Vagina (tissue), 2 donors: ENCODE data around the gene ASAP3. TPM values are rescaled to one million over a fixed set of nuclear protein-coding genes. Genes with fewer than 3 reads are reported as not detected.

Experiments
- DNase-seq, 2 donors: peaks; one replicate each; pipeline ENCODE4 v3.0.0-alpha.2; 2017; ENCODE audit errors: extremely low spot score in 2 of 2
- H3K27ac ChIP-seq: fragments of 200-600 bp; sonication (generic); one replicate; pipeline ENCODE4 v1.5.1; 2019
- H3K27me3 ChIP-seq: fragments of 200-600 bp; sonication (generic); one replicate; pipeline ENCODE4 v1.5.1; 2019
- H3K36me3 ChIP-seq, 2 donors: fragments of 200-600 bp; sonication (generic); one replicate each; pipeline ENCODE4 v1.5.1; 2017 to 2019
- H3K4me1 ChIP-seq: fragments of 200-600 bp; sonication (generic); one replicate; pipeline ENCODE4 v1.5.1; 2019
- H3K4me3 ChIP-seq, 2 donors: fragments of 200-600 bp; sonication (generic); 1 replicate in 1 of 2; 2 replicates in 1 of 2; pipeline ENCODE4 v1.5.1; 2016 to 2019
- H3K9me3 ChIP-seq: fragments of 200-600 bp; sonication (generic); one replicate; pipeline ENCODE4 v1.5.1; 2019
- POLR2A ChIP-seq, 2 donors: fragments of 450-650 bp; IDR thresholded peaks; one replicate each; pipeline ENCODE4 v1.6.1; 2017; ENCODE audit warnings: antibody characterized with exemption in 2 of 2, mild to moderate bottlenecking in 2 of 2, moderate library complexity in 2 of 2
- POLR2AphosphoS5 ChIP-seq, 2 donors: sonication (generic); formaldehyde crosslinking; IDR thresholded peaks; one replicate each; pipeline ENCODE4 v1.9.0; 2017; ENCODE audit warnings: antibody characterized with exemption in 2 of 2, mild to moderate bottlenecking in 2 of 2, low read depth in 1 of 2; ENCODE audit not compliant: insufficient read depth in 1 of 2
- intact Hi-C: fragments of 100-400 bp; cut with DNase I; formaldehyde crosslinking; loops from one replicate; pipeline ENCODE4 v1.15.1; 2023
- total RNA-seq: library from RNA; depleted of rRNA; stranded (reverse); fragments of >200 nt; gene quantifications from one replicate; pipeline ENCODE4 v1.2.3, GENCODE V29; 2016
- TF ChIP-seq, protein P1 (sequence below), 3 experiments: fragments of 450-650 bp in 2 of 3; fragments of 200-600 bp in 1 of 3; sonication (generic) in 1 of 3; IDR thresholded peaks; one replicate each; pipeline ENCODE4 v1.5.1; 2017 to 2019; ENCODE audit warnings: antibody characterized with exemption in 3 of 3, mild to moderate bottlenecking in 2 of 3, moderate library complexity in 2 of 3

The ASAP3 gene
- total RNA-seq, 1 donor from 2014 or later, result 79.1 TPM

DNA sequence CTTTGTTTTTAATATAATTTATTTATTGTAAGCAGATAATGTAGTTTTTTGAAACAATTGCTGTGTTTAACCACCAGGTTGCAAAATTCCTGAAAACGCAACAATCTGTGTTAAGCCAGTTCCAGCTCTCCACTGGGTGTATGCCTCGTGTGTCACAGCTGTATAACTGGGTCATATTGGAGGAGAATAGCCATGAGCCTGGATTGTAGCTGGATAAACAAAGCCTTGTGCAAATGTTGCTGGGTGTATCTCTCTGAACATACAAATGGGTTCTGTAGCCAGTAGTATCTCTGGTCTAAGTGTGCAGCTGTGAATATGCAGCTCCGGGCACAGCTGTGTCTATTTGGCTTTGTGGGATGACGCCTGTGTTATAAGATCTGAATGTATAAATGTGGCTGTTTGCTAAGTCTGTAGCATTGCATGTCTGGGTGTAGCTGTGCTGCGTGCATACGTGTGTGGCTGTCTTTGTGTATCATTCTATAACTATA lies 62.2 kb downstream of the ASAP3 start:
- H3K4me1 ChIP-seq, result peaks cover 46% of the 10 kb centered on the region
- DNase-seq, result no peak
- peak overlapping the region in 1 of 2 donors; percentile 27 for H3K4me3 ChIP-seq
- TF ChIP-seq POLR2AphosphoS5 (IDR thresholded peaks at IDR 0.05; ENCODE audit: insufficient read depth in 1 of 2, low read depth in 1 of 2), result peak in 1 of 2 donors; percentile 7
- TF ChIP-seq, protein P1, sequence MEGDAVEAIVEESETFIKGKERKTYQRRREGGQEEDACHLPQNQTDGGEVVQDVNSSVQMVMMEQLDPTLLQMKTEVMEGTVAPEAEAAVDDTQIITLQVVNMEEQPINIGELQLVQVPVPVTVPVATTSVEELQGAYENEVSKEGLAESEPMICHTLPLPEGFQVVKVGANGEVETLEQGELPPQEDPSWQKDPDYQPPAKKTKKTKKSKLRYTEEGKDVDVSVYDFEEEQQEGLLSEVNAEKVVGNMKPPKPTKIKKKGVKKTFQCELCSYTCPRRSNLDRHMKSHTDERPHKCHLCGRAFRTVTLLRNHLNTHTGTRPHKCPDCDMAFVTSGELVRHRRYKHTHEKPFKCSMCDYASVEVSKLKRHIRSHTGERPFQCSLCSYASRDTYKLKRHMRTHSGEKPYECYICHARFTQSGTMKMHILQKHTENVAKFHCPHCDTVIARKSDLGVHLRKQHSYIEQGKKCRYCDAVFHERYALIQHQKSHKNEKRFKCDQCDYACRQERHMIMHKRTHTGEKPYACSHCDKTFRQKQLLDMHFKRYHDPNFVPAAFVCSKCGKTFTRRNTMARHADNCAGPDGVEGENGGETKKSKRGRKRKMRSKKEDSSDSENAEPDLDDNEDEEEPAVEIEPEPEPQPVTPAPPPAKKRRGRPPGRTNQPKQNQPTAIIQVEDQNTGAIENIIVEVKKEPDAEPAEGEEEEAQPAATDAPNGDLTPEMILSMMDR (IDR thresholded peaks at IDR 0.05), result no peak
- intact Hi-C loops, result loop anchor here (10.0 kb wide), 1 partner anchor 63 kb away; the partner anchor contains the start of gene ASAP3
- H3K27me3 ChIP-seq, result no peaks in the 10 kb centered on the region
- H3K36me3 ChIP-seq, result no peaks in the 10 kb centered on the region
- H3K9me3 ChIP-seq, result no peaks in the 10 kb centered on the region
- peak overlapping the region; percentile 79 for H3K27ac ChIP-seq

DNA sequence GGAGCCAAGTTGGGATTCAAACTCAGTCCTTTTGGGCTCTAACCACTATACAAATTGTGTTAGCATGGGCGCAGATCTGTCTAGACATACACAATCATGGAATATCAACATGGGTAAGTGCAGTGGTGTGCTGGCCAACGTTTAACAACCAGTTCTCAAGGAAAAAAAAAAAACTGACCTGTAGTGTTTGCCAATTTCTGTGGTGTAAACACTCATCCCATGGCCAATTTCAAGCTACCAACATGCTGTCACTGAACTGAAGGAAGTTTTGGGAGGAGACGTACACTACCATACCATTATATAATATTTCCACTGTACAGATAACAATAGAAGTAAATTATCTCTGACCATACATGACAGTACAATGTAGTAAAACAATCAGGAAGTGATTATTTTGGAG lies 62.6 kb downstream of the ASAP3 start:
- no peak overlapping the region for H3K4me3 ChIP-seq
- no peak for DNase-seq
- intact Hi-C loops, result loop anchor here (10.0 kb wide), 1 partner anchor 63 kb away; the partner anchor contains the start of gene ASAP3
- no peaks in the 10 kb centered on the region for H3K9me3 ChIP-seq
- no peak for TF ChIP-seq POLR2AphosphoS5 (IDR thresholded peaks at IDR 0.05; ENCODE audit: insufficient read depth in 1 of 2, low read depth in 1 of 2)
- TF ChIP-seq, protein P1 (IDR thresholded peaks at IDR 0.05), result no peak
- TF ChIP-seq POLR2A (IDR thresholded peaks at IDR 0.05), result no peak
- no peaks in the 10 kb centered on the region for H3K36me3 ChIP-seq
- H3K27me3 ChIP-seq, result no peaks in the 10 kb centered on the region
- H3K27ac ChIP-seq, result no peak overlapping the region
- H3K4me1 ChIP-seq, result peaks cover 46% of the 10 kb centered on the region

DNA sequence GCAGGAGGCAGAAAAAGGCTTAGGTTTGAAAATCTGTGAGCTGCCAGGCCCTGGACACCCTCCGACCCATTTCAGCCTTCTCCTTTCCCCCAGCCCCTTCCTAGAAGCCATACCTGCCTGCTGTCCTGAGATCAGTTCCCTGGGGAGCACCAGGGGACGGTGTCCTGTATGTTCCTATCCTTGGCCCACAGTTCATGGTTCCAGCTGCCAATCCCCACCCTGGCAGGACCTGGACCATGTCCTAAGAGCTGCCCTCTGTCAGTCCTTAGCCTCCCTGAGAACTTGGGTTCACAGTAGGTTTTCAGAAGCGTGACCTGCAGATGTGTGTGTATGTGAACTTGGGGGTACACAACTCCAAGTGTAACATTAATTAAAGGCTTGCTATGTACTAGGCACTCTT lies 63.2 kb downstream of the ASAP3 start:
- no peak overlapping the region for H3K27ac ChIP-seq
- no peak for DNase-seq
- no peaks in the 10 kb centered on the region for H3K9me3 ChIP-seq
- no peaks in the 10 kb centered on the region for H3K36me3 ChIP-seq
- no peak overlapping the region for H3K4me3 ChIP-seq
- no peak for TF ChIP-seq POLR2A (IDR thresholded peaks at IDR 0.05)
- no peak for TF ChIP-seq POLR2AphosphoS5 (IDR thresholded peaks at IDR 0.05; ENCODE audit: insufficient read depth in 1 of 2, low read depth in 1 of 2)
- TF ChIP-seq, protein P1 (IDR thresholded peaks at IDR 0.05), result no peak
- intact Hi-C loops, result loop anchor here (10.0 kb wide), 1 partner anchor 64 kb away; the partner anchor contains the start of gene ASAP3
- no peaks in the 10 kb centered on the region for H3K27me3 ChIP-seq
- H3K4me1 ChIP-seq, result peaks cover 46% of the 10 kb centered on the region

DNA sequence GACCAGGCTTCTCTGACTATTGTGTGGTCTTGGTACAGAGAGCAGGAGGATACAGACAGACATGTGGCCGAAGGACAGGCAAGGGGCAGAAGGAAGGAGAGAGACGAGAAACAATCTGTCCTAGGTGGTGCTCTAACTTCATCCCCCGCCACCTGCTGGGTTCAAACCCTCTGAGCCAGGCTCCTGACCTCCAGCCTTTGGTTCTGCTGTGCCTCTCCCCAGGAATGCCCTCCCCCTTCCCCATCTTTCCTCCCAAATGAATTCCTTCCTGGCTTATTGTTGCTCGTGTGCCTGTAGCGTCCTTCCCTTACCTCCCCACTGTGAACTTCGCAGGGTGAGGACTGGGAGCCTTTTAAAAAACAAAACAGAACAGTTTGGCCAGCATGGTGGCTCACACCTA lies 64.8 kb downstream of the ASAP3 start:
- intact Hi-C loops, result no loop called here
- no peaks in the 10 kb centered on the region for H3K36me3 ChIP-seq
- H3K9me3 ChIP-seq, result no peaks in the 10 kb centered on the region
- H3K4me3 ChIP-seq, result no peak overlapping the region
- no peaks in the 10 kb centered on the region for H3K27me3 ChIP-seq
- DNase-seq, result no peak
- no peak overlapping the region for H3K27ac ChIP-seq
- peaks cover 32% of the 10 kb centered on the region for H3K4me1 ChIP-seq
- TF ChIP-seq POLR2A (IDR thresholded peaks at IDR 0.05) (no peak), POLR2AphosphoS5 (IDR thresholded peaks at IDR 0.05; ENCODE audit: insufficient read depth in 1 of 2, low read depth in 1 of 2) (no peak)
- TF ChIP-seq, protein P1 (IDR thresholded peaks at IDR 0.05), result no peak

DNA sequence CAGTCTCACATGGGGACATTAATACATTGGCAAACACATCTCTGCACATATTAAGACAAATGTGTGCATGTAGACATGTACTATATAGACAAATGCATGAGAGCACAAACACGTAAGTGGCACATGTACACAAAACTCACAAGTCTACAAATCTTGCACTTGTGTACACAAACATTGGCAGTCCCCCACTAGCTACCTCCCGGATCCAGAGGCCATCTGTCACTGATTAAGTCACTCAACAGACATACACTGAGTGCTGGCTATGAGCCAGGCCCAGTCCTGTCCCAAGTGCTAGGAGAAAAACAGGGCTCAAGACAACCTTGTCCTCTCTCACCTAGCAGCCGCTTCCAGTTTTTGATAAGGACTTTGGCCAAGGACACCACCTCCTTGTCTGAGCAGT lies 66.4 kb downstream of the ASAP3 start:
- TF ChIP-seq, protein P1 (IDR thresholded peaks at IDR 0.05), result no peak
- TF ChIP-seq POLR2AphosphoS5 (IDR thresholded peaks at IDR 0.05; ENCODE audit: insufficient read depth in 1 of 2, low read depth in 1 of 2) (no peak), POLR2A (IDR thresholded peaks at IDR 0.05) (no peak)
- Histone ChIP-seq H3K27me3 (no peaks in the 10 kb centered on the region), H3K4me3 (no peak overlapping the region), H3K36me3 (no peaks in the 10 kb centered on the region), H3K9me3 (no peaks in the 10 kb centered on the region), H3K27ac (no peak overlapping the region), H3K4me1 (peaks cover 16% of the 10 kb centered on the region)
- intact Hi-C loops, result no loop called here
- DNase-seq, result no peak
